Activated T-cell treated with anti-CD3 and anti-CD28 coated beads, Interleukin-2, amount 50 U/mL, for 4 hours (primary cell): ENCODE data around the gene ZFP62. TPM values are rescaled to one million over a fixed set of nuclear protein-coding genes. Genes with fewer than 3 reads are reported as not detected.
A peak's percentile ranks its signal among the peaks of the same experiment; 100 is the strongest.

Source experiments
- ATAC-seq, 2 donors: fragments of 200-7000 bp; cut with Tn5 transposase; one replicate each; pipeline ENCODE4 v1.10.0; 2021
- DNase-seq: peaks from one replicate; pipeline ENCODE4 v3.0.0-alpha.2; 2020
- H3K27me3 Mint-ChIP-seq: one replicate; pipeline ENCODE4 v1.8.0; 2021; ENCODE audit warnings: low read depth, mixed read lengths
- H3K36me3 Mint-ChIP-seq: one replicate; pipeline ENCODE4 v1.8.0; 2022; ENCODE audit warnings: mixed read lengths; ENCODE audit not compliant: insufficient read depth
- H3K4me1 Mint-ChIP-seq: one replicate; pipeline ENCODE4 v1.8.0; 2021; ENCODE audit warnings: low read depth, mixed read lengths
- H3K4me3 Mint-ChIP-seq: one replicate; pipeline ENCODE4 v1.8.0; 2021; ENCODE audit warnings: mild to moderate bottlenecking, moderate library complexity, mixed read lengths
- H3K9me3 Mint-ChIP-seq: one replicate; pipeline ENCODE4 v1.8.0; 2021; ENCODE audit warnings: mixed read lengths
- total RNA-seq, 3 donors: library from RNA; stranded (reverse); gene quantifications; one replicate each; pipeline ENCODE4 v1.2.1, GENCODE V29; 2021

ZFP62 gene
- total RNA-seq, 3 donors from 2014 or later: 20.6 to 23.0 (median 22.4) TPM

- peaks cover 4% of the 10 kb centered on the region for H3K4me1 Mint-ChIP-seq
- DNase-seq (no peak), ATAC-seq (no peak)
- H3K9me3 Mint-ChIP-seq: no peaks in the 10 kb centered on the region
- H3K36me3 Mint-ChIP-seq: no peaks in the 10 kb centered on the region
- no peak overlapping the region for H3K4me3 Mint-ChIP-seq
- H3K27me3 Mint-ChIP-seq: no peaks in the 10 kb centered on the region
Measured at GRCh38 chr5:180874804-180875582, 13.9 kb upstream of the ZFP62 start.

GRCh38 chr5:180873615-180874520 lies 12.8 kb upstream of the ZFP62 start:
- ATAC-seq (peak in 1 of 2 donors; percentile 46), DNase-seq (no peak)
- Mint-ChIP-seq H3K27me3 (no peaks in the 10 kb centered on the region), H3K9me3 (no peaks in the 10 kb centered on the region), H3K36me3 (no peaks in the 10 kb centered on the region), H3K4me1 (peaks cover 4% of the 10 kb centered on the region), H3K4me3 (no peak overlapping the region)

- no peak for ATAC-seq
Measured at GRCh38 chr5:180872419-180872818, 11.3 kb upstream of the ZFP62 start.

GRCh38 chr5:180870276-180871068 lies 9.4 kb upstream of the ZFP62 start:
- no peaks in the 10 kb centered on the region for H3K9me3 Mint-ChIP-seq
- H3K4me3 Mint-ChIP-seq: no peak overlapping the region
- peaks cover 4% of the 10 kb centered on the region for H3K4me1 Mint-ChIP-seq
- ATAC-seq (no peak), DNase-seq (no peak)
- peaks cover 11% of the 10 kb centered on the region for H3K27me3 Mint-ChIP-seq
- no peaks in the 10 kb centered on the region for H3K36me3 Mint-ChIP-seq

More at GRCh38 chr5:180872419-180872818, 11.3 kb upstream of the ZFP62 start:
- peaks cover 4% of the 10 kb centered on the region for H3K27me3 Mint-ChIP-seq
- no peak for DNase-seq
- no peaks in the 10 kb centered on the region for H3K9me3 Mint-ChIP-seq
- no peaks in the 10 kb centered on the region for H3K36me3 Mint-ChIP-seq
- no peak overlapping the region for H3K4me3 Mint-ChIP-seq
- H3K4me1 Mint-ChIP-seq: peaks cover 4% of the 10 kb centered on the region

GRCh38 chr5:180869587-180869986 lies 8.5 kb upstream of the ZFP62 start:
- ATAC-seq (no peak), DNase-seq (no peak)
- no peaks in the 10 kb centered on the region for H3K9me3 Mint-ChIP-seq
- H3K36me3 Mint-ChIP-seq: no peaks in the 10 kb centered on the region
- peaks cover 11% of the 10 kb centered on the region for H3K27me3 Mint-ChIP-seq
- no peak overlapping the region for H3K4me3 Mint-ChIP-seq
- H3K4me1 Mint-ChIP-seq: peaks cover 4% of the 10 kb centered on the region

GRCh38 chr5:180868960-180869359 lies 7.9 kb upstream of the ZFP62 start:
- Mint-ChIP-seq H3K4me1 (peaks cover 4% of the 10 kb centered on the region), H3K27me3 (peaks cover 11% of the 10 kb centered on the region), H3K36me3 (no peaks in the 10 kb centered on the region), H3K4me3 (no peak overlapping the region), H3K9me3 (no peaks in the 10 kb centered on the region)
- peak; percentile 58 for DNase-seq
- ATAC-seq: peak in 1 of 2 donors; percentile 56

GRCh38 chr5:180866985-180867384 lies 5.9 kb upstream of the ZFP62 start:
- Mint-ChIP-seq H3K4me1 (no peaks in the 10 kb centered on the region), H3K27me3 (peaks cover 11% of the 10 kb centered on the region), H3K4me3 (no peak overlapping the region), H3K36me3 (no peaks in the 10 kb centered on the region), H3K9me3 (no peaks in the 10 kb centered on the region)
- DNase-seq: no peak
- no peak for ATAC-seq

GRCh38 chr5:180865981-180866695 lies 5.1 kb upstream of the ZFP62 start:
- no peak overlapping the region for H3K4me3 Mint-ChIP-seq
- H3K36me3 Mint-ChIP-seq: no peaks in the 10 kb centered on the region
- DNase-seq (no peak), ATAC-seq (no peak)
- H3K27me3 Mint-ChIP-seq: peaks cover 11% of the 10 kb centered on the region
- H3K4me1 Mint-ChIP-seq: no peaks in the 10 kb centered on the region
- H3K9me3 Mint-ChIP-seq: no peaks in the 10 kb centered on the region

- peaks cover 6% of the 10 kb centered on the region for H3K27me3 Mint-ChIP-seq
- ATAC-seq: no peak
- H3K36me3 Mint-ChIP-seq: no peaks in the 10 kb centered on the region
- peaks cover 14% of the 10 kb centered on the region for H3K4me1 Mint-ChIP-seq
- H3K9me3 Mint-ChIP-seq: no peaks in the 10 kb centered on the region
- DNase-seq: no peak
- peak overlapping the region; percentile 40 for H3K4me3 Mint-ChIP-seq
Measured at GRCh38 chr5:180862645-180863044, 1.6 kb upstream of the ZFP62 start.

GRCh38 chr5:180860273-180860886 lies 696 bp downstream of the ZFP62 start:
- ATAC-seq: peak; percentile 76
- H3K4me3 Mint-ChIP-seq: peak overlapping the region; percentile 91
- DNase-seq: peak; percentile 42
- H3K27me3 Mint-ChIP-seq: no peaks in the 10 kb centered on the region
- H3K4me1 Mint-ChIP-seq: peaks cover 14% of the 10 kb centered on the region
- H3K9me3 Mint-ChIP-seq: no peaks in the 10 kb centered on the region
- peaks cover 9% of the 10 kb centered on the region for H3K36me3 Mint-ChIP-seq

- ATAC-seq (no peak), DNase-seq (no peak)
- H3K9me3 Mint-ChIP-seq: no peaks in the 10 kb centered on the region
- no peak overlapping the region for H3K4me3 Mint-ChIP-seq
- peaks cover 15% of the 10 kb centered on the region for H3K4me1 Mint-ChIP-seq
- H3K27me3 Mint-ChIP-seq: no peaks in the 10 kb centered on the region
- peaks cover 24% of the 10 kb centered on the region for H3K36me3 Mint-ChIP-seq
Measured at GRCh38 chr5:180858586-180858985, 2.5 kb downstream of the ZFP62 start.

GRCh38 chr5:180853848-180854176 lies 7.3 kb downstream of the ZFP62 start:
- DNase-seq: no peak
- peaks cover 67% of the 10 kb centered on the region for H3K36me3 Mint-ChIP-seq
- ATAC-seq: no peak
- no peaks in the 10 kb centered on the region for H3K27me3 Mint-ChIP-seq
- H3K4me1 Mint-ChIP-seq: peaks cover 7% of the 10 kb centered on the region
- H3K9me3 Mint-ChIP-seq: peaks cover 20% of the 10 kb centered on the region
- H3K4me3 Mint-ChIP-seq: no peak overlapping the region

- Mint-ChIP-seq H3K36me3 (peaks cover 72% of the 10 kb centered on the region), H3K4me3 (no peak overlapping the region), H3K27me3 (no peaks in the 10 kb centered on the region), H3K9me3 (peaks cover 22% of the 10 kb centered on the region), H3K4me1 (peaks cover 7% of the 10 kb centered on the region)
- no peak for ATAC-seq
- DNase-seq: no peak
Measured at GRCh38 chr5:180853121-180853847, 7.8 kb downstream of the ZFP62 start.
